OCI-LY7 (cell line): ENCODE results near the gene KLHL3. TPM values are rescaled to one million over a fixed set of nuclear protein-coding genes. Genes with fewer than 3 reads are reported as not detected.

Experiments
- BruUV-seq: library from RNA; stranded (reverse); fragments of 400-500 nt; replicated peaks from 2 replicates; lab custom pipeline; 2021; lab: Mats Ljungman, UMichigan
- CTCF ChIA-PET: fragments of 300-600 bp; sonication (Branson Sonifier 250); formaldehyde crosslinking; loops from one replicate; lab custom pipeline; 2022; ENCODE audit warnings: antibody characterized with exemption; ENCODE audit not compliant: unreplicated experiment; lab: Charles Lee
- POLR2A ChIA-PET: fragments of 300-600 bp; sonication (Branson Sonifier 250); formaldehyde crosslinking; loops from one replicate; lab custom pipeline; 2022; ENCODE audit warnings: antibody characterized with exemption; lab: Charles Lee
- DNase-seq: peaks from one replicate; pipeline ENCODE4 v3.0.0-alpha.2; 2015; ENCODE audit warnings: low spot score
- H2AFZ ChIP-seq: fragments of 200-600 bp; sonication (generic), shearing (Covaris generic); 2 replicates; pipeline ENCODE4 v1.6.1; 2014; ENCODE audit warnings: mild to moderate bottlenecking, antibody characterized with exemption, low read length, moderate library complexity
- H3K27ac ChIP-seq: fragments of 200-600 bp; sonication (generic); 2 replicates; pipeline ENCODE4 v1.5.1; 2014; ENCODE audit warnings: mixed run types, low read depth, mild to moderate bottlenecking, moderate library complexity, low read length, inconsistent platforms; ENCODE audit not compliant: poor library complexity, severe bottlenecking
- H3K36me3 ChIP-seq: fragments of 200-600 bp; sonication (generic); 2 replicates; pipeline ENCODE4 v1.6.1; 2014; ENCODE audit warnings: mild to moderate bottlenecking, antibody characterized with exemption, low read length, moderate library complexity, mixed read lengths; ENCODE audit not compliant: insufficient read depth
- H3K4me1 ChIP-seq: fragments of 200-600 bp; sonication (generic); 2 replicates; pipeline ENCODE4 v1.5.1; 2014; ENCODE audit warnings: mild to moderate bottlenecking, low read length; ENCODE audit not compliant: insufficient read depth, poor library complexity, severe bottlenecking
- H3K4me2 ChIP-seq: fragments of 200-600 bp; sonication (generic); 2 replicates; pipeline ENCODE4 v1.6.1; 2014; ENCODE audit warnings: mild to moderate bottlenecking, low read length
- H3K4me3 ChIP-seq: fragments of 200-600 bp; sonication (generic); 2 replicates; pipeline ENCODE4 v1.5.1; 2014; ENCODE audit warnings: mild to moderate bottlenecking, low read depth, low read length; ENCODE audit not compliant: poor library complexity, severe bottlenecking
- H3K79me2 ChIP-seq: fragments of 200-600 bp; sonication (generic); 2 replicates; pipeline ENCODE4 v1.6.1; 2016; ENCODE audit warnings: low read depth, mild to moderate bottlenecking, low read length, moderate library complexity, mixed read lengths; ENCODE audit not compliant: insufficient read depth
- H3K9me2 ChIP-seq: fragments of 200-600 bp; sonication (generic); 2 replicates; pipeline ENCODE4 v1.6.1; 2016; ENCODE audit warnings: mild to moderate bottlenecking, low read length, mixed read lengths; ENCODE audit not compliant: insufficient read depth
- H3K9me3 ChIP-seq: fragments of 200-600 bp; sonication (generic); 2 replicates; pipeline ENCODE4 v1.6.1; 2014; ENCODE audit warnings: mild to moderate bottlenecking, mixed run types, low read length, mixed read lengths
- H4K20me1 ChIP-seq: fragments of 200-600 bp; sonication (generic); 2 replicates; pipeline ENCODE4 v1.6.1; 2014; ENCODE audit warnings: mild to moderate bottlenecking, antibody characterized with exemption, low read length, moderate library complexity, mixed read lengths; ENCODE audit not compliant: insufficient read depth
- CTCF ChIP-seq: fragments of 200-600 bp; sonication (generic); conservative IDR thresholded peaks from 2 replicates; pipeline ENCODE4 v1.5.1; 2014; ENCODE audit warnings: mild to moderate bottlenecking, antibody characterized with exemption, low read length, moderate library complexity, mixed read lengths
- EZH2phosphoT487 ChIP-seq: fragments of 200-600 bp; sonication (generic); IDR thresholded peaks from 2 replicates; pipeline ENCODE4 v1.6.1; 2018; ENCODE audit warnings: low read depth, borderline replicate concordance, mild to moderate bottlenecking, mixed run types, antibody characterized with exemption, low read length, moderate library complexity, mixed read lengths
- intact Hi-C: fragments of 100-400 bp; cut with micrococcal nuclease; formaldehyde crosslinking; loops from one replicate; pipeline ENCODE4 v1.10.0; 2022; ENCODE audit not compliant: unreplicated experiment
- total RNA-seq, 2 experiments: library from RNA; depleted of rRNA in 1 of 2; stranded (reverse); fragments of >200 nt in 1 of 2; shearing (Covaris generic) in 1 of 2; gene quantifications; 2 replicates each; pipeline ENCODE4 v1.2.3, GENCODE V29; 2014 to 2022

Gene KLHL3
- total RNA-seq, 2 experiments from 2014 or later = 0.28 to 6.2 TPM

DNA sequence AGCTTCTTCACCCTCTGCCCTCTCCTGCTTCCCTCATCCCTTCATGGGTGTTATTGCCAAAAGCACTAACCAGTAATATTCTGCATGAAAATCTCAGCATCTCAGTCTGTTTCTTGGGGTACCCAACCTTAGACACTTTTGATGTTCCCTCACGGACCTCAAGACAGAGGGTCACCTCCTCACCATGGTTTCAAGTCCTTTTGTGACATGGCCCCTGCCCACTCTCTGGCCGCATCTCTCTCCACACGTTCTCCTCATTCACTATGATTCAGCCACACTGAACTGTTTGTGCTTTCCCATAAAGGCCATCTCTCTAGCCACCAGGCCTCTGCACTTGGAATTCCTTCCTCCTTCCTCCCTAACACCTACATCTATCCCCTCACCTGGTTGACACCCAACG, 125.3 kb downstream of the KLHL3 start:
- intact Hi-C loops = no loop called here
- TF ChIP-seq EZH2phosphoT487 = no peak
- TF ChIP-seq CTCF = no peak
- Histone ChIP-seq H3K9me2 (no peaks in the 10 kb centered on the region), H2AFZ (no peak overlapping the region), H3K79me2 (no peaks in the 10 kb centered on the region), H4K20me1 (no peaks in the 10 kb centered on the region), H3K4me3 (no peak overlapping the region), H3K4me1 (no peaks in the 10 kb centered on the region), H3K36me3 (no peaks in the 10 kb centered on the region), H3K4me2 (no peak overlapping the region), H3K9me3 (no peaks in the 10 kb centered on the region), H3K27ac (no peak overlapping the region)
- DNase-seq = no peak
- BruUV-seq = no TSS peak
- ChIA-PET POLR2A (no interaction called here), CTCF (no interaction called here)

- H4K20me1 ChIP-seq = no peaks in the 10 kb centered on the region
- H3K4me2 ChIP-seq = no peak overlapping the region
- TF ChIP-seq CTCF = no peak
- TF ChIP-seq EZH2phosphoT487 = no peak
- no peak for DNase-seq
- no peaks in the 10 kb centered on the region for H3K4me1 ChIP-seq
- no peaks in the 10 kb centered on the region for H3K9me3 ChIP-seq
- POLR2A ChIA-PET = no interaction called here
- CTCF ChIA-PET = no interaction called here
- H3K79me2 ChIP-seq = no peaks in the 10 kb centered on the region
- no peak overlapping the region for H2AFZ ChIP-seq
- H3K36me3 ChIP-seq = no peaks in the 10 kb centered on the region
- no peak overlapping the region for H3K27ac ChIP-seq
- no peaks in the 10 kb centered on the region for H3K9me2 ChIP-seq
- no peak overlapping the region for H3K4me3 ChIP-seq
- no TSS peak for BruUV-seq
- intact Hi-C loops = no loop called here
Observed at GRCh38 chr5:137609127-137609526, 126.8 kb downstream of the KLHL3 start.

DNA sequence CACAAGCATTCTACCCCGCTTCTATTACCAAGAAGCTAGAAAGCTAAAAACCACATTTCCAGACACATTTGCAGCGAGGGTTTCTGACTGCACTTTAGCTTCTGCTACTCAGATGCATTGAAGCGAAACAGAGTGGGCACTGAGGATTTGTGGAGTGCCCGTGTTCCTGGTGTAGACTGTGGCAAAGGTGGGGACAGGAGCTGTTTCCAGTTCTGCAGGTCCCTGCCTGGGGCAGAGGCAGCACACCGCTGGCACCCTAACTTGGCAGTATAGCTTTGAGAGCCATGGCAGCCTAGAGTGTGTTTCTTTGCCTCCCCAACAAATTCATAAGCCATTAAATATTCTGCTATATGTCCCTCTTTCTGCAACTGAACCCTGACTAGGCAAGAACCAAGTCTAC, 128.1 kb downstream of the KLHL3 start:
- Histone ChIP-seq H4K20me1 (no peaks in the 10 kb centered on the region), H2AFZ (no peak overlapping the region), H3K4me3 (no peak overlapping the region), H3K4me2 (no peak overlapping the region), H3K27ac (no peak overlapping the region), H3K36me3 (no peaks in the 10 kb centered on the region), H3K9me3 (no peaks in the 10 kb centered on the region), H3K9me2 (no peaks in the 10 kb centered on the region), H3K4me1 (no peaks in the 10 kb centered on the region), H3K79me2 (no peaks in the 10 kb centered on the region)
- ChIA-PET POLR2A (no interaction called here), CTCF (no interaction called here)
- BruUV-seq = no TSS peak
- intact Hi-C loops = no loop called here
- no peak for TF ChIP-seq CTCF
- no peak for TF ChIP-seq EZH2phosphoT487
- DNase-seq = no peak
